Mesendoderm (in vitro differentiated cells): Measurements from ENCODE around the gene MSX2.

Source experiments
- DNase-seq: peaks from one replicate; pipeline ENCODE4 v3.0.0; 2013
- H2AK5ac ChIP-seq: 2 replicates; pipeline ENCODE4 v1.6.1; 2013; ENCODE audit warnings: low read length, inconsistent platforms
- H2BK120ac ChIP-seq: 2 replicates; pipeline ENCODE4 v1.6.1; 2013; ENCODE audit warnings: low read depth, mild to moderate bottlenecking, low read length, moderate library complexity, mixed read lengths
- H2BK15ac ChIP-seq: replicated peaks from 2 replicates; pipeline ENCODE4 v1.6.1; 2013; ENCODE audit warnings: low read depth, mild to moderate bottlenecking, moderate library complexity
- H2BK5ac ChIP-seq: 2 replicates; pipeline ENCODE4 v1.6.1; 2013; ENCODE audit warnings: low read length, inconsistent platforms
- H3K18ac ChIP-seq: 2 replicates; pipeline ENCODE4 v1.6.1; 2013; ENCODE audit warnings: mild to moderate bottlenecking, low read length, mixed read lengths
- H3K23ac ChIP-seq: one replicate; pipeline ENCODE4 v1.6.1; 2013; ENCODE audit warnings: low read length
- H3K27ac ChIP-seq: 2 replicates; pipeline ENCODE4 v1.5.1; 2013; ENCODE audit warnings: low read depth, mild to moderate bottlenecking, inconsistent platforms, low read length, moderate library complexity
- H3K27me3 ChIP-seq: 2 replicates; pipeline ENCODE4 v1.6.1; 2013; ENCODE audit warnings: low read length, control low read depth, mild to moderate bottlenecking, inconsistent platforms; ENCODE audit not compliant: insufficient read depth, poor library complexity
- H3K36me3 ChIP-seq: 2 replicates; pipeline ENCODE4 v1.6.1; 2013; ENCODE audit warnings: low read length, inconsistent platforms; ENCODE audit not compliant: control insufficient read depth, insufficient read depth
- H3K4ac ChIP-seq: one replicate; pipeline ENCODE4 v1.6.1; 2013; ENCODE audit warnings: low read depth, mild to moderate bottlenecking, low read length, moderate library complexity
- H3K4me1 ChIP-seq: 2 replicates; pipeline ENCODE4 v1.6.1; 2013; ENCODE audit warnings: low read depth, low read length, inconsistent platforms; ENCODE audit not compliant: control insufficient read depth
- H3K4me2 ChIP-seq: 2 replicates; pipeline ENCODE4 v1.6.1; 2013; ENCODE audit warnings: low read length
- H3K4me3 ChIP-seq: 2 replicates; pipeline ENCODE4 v1.5.1; 2013; ENCODE audit warnings: mild to moderate bottlenecking, low read length
- H3K56ac ChIP-seq: one replicate; pipeline ENCODE4 v1.6.1; 2013; ENCODE audit warnings: low read length
- H3K79me1 ChIP-seq: 2 replicates; pipeline ENCODE4 v1.6.1; 2013; ENCODE audit warnings: low read length, inconsistent platforms
- H3K79me2 ChIP-seq: 2 replicates; pipeline ENCODE4 v1.6.1; 2013; ENCODE audit warnings: mild to moderate bottlenecking, low read length; ENCODE audit not compliant: control insufficient read depth, insufficient read depth
- H3K9ac ChIP-seq: 2 replicates; pipeline ENCODE4 v1.6.1; 2013; ENCODE audit warnings: low read length, inconsistent platforms
- H4K5ac ChIP-seq: one replicate; pipeline ENCODE4 v1.6.1; 2013; ENCODE audit warnings: low read length
- H4K8ac ChIP-seq: one replicate; pipeline ENCODE4 v1.6.1; 2013; ENCODE audit warnings: low read depth, mild to moderate bottlenecking, control low read depth, low read length, moderate library complexity
- WGBS: extraction: QIAGEN DNeasy Blood & Tissue Kit; methylation state at CpG from one replicate; pipeline ENCODE4 v1.1.7; 2013; ENCODE audit warnings: low lambda C conversion rate, missing lambda C conversion rate; ENCODE audit not compliant: insufficient coverage; ENCODE audit errors: extremely low coverage; 5-methylcytosine and 5-hydroxymethylcytosine counted together

The MSX2 gene

DNA sequence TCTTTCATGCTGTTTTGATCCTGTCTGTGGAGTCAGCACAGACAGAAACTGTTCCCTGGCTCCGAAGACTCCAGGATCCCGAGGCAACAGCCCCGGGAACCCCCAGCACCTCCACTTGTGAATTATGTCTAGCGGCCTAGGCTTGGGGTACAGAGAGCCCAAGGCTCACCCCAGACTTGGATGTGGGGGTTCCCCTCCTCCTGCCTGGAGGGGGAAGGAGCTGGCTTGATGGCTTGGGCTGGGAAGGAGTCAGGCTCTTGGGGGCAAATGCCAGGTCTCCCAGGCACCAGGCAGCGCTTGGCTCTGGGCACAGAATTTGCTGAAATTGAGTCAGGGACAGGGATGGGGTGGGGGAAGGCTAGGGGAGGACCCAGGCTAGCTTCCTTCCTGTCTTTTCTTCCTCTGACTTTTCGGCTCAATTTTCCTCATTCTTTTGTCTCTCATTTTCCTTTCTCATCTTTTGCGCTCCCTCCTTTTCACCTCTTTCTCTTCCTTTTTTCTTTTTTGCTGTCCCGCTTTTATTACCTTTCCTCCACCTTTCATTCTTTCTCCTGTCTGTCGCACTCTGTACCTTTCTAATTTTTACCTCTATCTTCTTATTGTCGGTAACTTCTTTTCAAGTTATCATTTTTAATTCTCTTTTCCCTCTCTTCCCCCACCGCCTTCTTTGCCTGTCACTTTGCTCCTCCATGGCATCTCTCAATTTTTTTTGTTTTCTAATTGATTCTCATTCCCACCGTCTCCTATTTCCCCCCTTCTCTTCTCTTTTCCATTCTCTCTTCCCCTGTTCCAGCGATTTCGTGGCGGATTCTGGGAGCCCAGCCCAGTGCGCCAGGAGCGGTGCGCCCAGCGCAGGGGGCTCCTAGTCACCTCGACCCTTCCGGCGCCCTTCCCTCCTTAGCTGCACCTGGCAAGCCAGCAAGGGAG is 10.5 kb downstream of the MSX2 start:
- Histone ChIP-seq H3K27ac (peak overlapping the region; percentile 66), H3K4me1 (peaks cover 7% of the 10 kb centered on the region)
- 100% methylated on average over 2 of the region's 22 CpGs for WGBS

DNA sequence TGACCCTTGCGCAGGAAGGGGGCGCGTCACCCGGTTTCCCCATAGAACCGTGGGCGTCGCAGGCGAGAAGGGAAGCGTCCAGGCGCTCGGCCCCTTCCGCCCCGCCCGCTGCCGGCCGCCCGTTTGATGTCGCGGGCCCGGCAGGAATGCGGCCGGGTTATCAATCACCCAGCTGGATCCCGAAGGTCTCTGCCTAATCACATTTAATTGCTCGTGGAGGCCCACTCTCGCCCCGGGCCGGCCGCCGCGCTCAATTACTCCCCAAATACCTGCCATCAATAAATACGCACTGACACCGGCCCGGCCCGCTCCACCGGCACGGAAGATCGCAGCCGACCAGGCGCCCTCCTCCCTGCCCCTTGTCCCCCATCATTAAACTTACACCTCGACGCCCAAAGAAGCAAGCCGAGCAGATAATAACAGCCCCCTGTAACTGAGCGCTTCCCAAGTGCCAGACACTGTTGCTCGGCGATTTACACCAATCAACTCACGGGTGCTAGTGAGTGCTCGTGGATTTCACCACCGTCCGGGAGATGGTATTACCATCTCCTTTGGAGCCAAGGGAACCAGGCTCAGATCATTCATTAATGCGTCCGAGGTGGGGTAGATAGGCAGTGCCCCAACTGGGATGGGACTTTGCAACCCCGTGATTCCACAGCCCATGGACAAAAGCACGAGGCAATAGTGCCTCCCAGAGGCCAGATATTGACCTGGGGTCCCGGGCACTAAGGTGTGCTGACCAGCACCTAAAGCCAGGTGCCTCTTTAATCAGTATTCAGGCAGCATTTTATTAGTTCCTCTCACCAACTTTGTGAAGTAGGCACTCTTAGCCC is 11.3 kb downstream of the MSX2 start:
- Histone ChIP-seq H2AK5ac (no peak overlapping the region), H2BK120ac (peak overlapping the region; percentile 63), H3K4me1 (peaks cover 7% of the 10 kb centered on the region), H4K5ac (no peak overlapping the region), H2BK15ac (no peak overlapping the region), H3K27me3 (no peaks in the 10 kb centered on the region), H3K18ac (peak overlapping the region; percentile 54), H3K4me3 (peak overlapping the region; percentile 0), H3K23ac (no peak overlapping the region), H4K8ac (no peak overlapping the region), H3K79me1 (no peaks in the 10 kb centered on the region), H3K79me2 (no peaks in the 10 kb centered on the region), H3K4ac (peak overlapping the region; percentile 64), H3K9ac (peak overlapping the region; percentile 66), H3K27ac (peak overlapping the region; percentile 15), H3K36me3 (no peaks in the 10 kb centered on the region), H2BK5ac (peak overlapping the region; percentile 75), H3K56ac (peak overlapping the region; percentile 89), H3K4me2 (peak overlapping the region; percentile 86)
- no CpG with 5 or more reads among the region's 54 CpGs for WGBS
- peak; percentile 92 for DNase-seq

More for the DNA sequence above, 10.5 kb downstream of the MSX2 start:
- Histone ChIP-seq H3K56ac (peak overlapping the region; percentile 89), H3K79me2 (no peaks in the 10 kb centered on the region), H3K18ac (peak overlapping the region; percentile 54), H2BK5ac (peak overlapping the region; percentile 44), H3K4me3 (no peak overlapping the region), H2BK120ac (peak overlapping the region; percentile 61), H3K23ac (peak overlapping the region; percentile 48), H3K27me3 (no peaks in the 10 kb centered on the region), H3K79me1 (no peaks in the 10 kb centered on the region), H2BK15ac (no peak overlapping the region), H3K36me3 (no peaks in the 10 kb centered on the region), H3K4ac (peak overlapping the region; percentile 66), H3K9ac (peak overlapping the region; percentile 66), H4K5ac (no peak overlapping the region), H3K4me2 (peak overlapping the region; percentile 86), H4K8ac (no peak overlapping the region), H2AK5ac (peak overlapping the region; percentile 28)
- DNase-seq = peak; percentile 60

- no peak overlapping the region for H2BK15ac ChIP-seq
- H3K9ac ChIP-seq = no peak overlapping the region
- DNase-seq = peak; percentile 97
- H3K79me2 ChIP-seq = no peaks in the 10 kb centered on the region
- H3K36me3 ChIP-seq = no peaks in the 10 kb centered on the region
- H3K27ac ChIP-seq = peak overlapping the region; percentile 15
- H2AK5ac ChIP-seq = no peak overlapping the region
- H3K56ac ChIP-seq = no peak overlapping the region
- H2BK120ac ChIP-seq = peak overlapping the region; percentile 30
- no CpG with 5 or more reads among the region's 4 CpGs for WGBS
- no peaks in the 10 kb centered on the region for H3K27me3 ChIP-seq
- H4K5ac ChIP-seq = no peak overlapping the region
- no peak overlapping the region for H3K23ac ChIP-seq
- no peak overlapping the region for H3K4me3 ChIP-seq
- H3K4me2 ChIP-seq = no peak overlapping the region
- H3K4ac ChIP-seq = no peak overlapping the region
- no peak overlapping the region for H2BK5ac ChIP-seq
- peaks cover 7% of the 10 kb centered on the region for H3K4me1 ChIP-seq
- no peaks in the 10 kb centered on the region for H3K79me1 ChIP-seq
- H3K18ac ChIP-seq = no peak overlapping the region
- no peak overlapping the region for H4K8ac ChIP-seq
These were observed 11.9 kb downstream of the MSX2 start for GRCh38 chr5:174736331-174736721.

DNA sequence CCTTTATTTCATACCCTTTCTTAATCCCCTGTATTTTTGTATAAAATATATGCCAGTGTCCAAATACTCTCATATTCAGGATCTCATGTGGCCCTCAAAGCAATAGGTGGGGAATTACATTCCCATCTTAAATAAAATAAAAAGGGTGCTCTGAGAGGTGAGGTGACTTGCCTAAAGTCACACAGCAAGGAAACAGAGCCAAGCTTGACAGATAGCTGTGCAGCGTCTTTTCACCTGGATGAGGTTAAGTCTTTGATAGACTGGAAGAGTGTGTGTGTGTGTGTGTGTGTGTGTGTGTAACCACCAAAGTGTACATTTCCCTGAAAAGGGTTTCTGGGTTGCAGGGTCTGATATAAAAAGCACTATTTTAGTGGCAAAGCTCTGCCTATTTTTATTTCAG is 12.4 kb downstream of the MSX2 start:
- Histone ChIP-seq H3K4me1 (peaks cover 7% of the 10 kb centered on the region), H3K4me2 (no peak overlapping the region), H4K8ac (no peak overlapping the region), H3K79me1 (no peaks in the 10 kb centered on the region), H3K27me3 (no peaks in the 10 kb centered on the region), H3K9ac (no peak overlapping the region), H2BK5ac (no peak overlapping the region), H3K18ac (no peak overlapping the region), H3K4me3 (no peak overlapping the region), H2BK120ac (no peak overlapping the region), H3K4ac (no peak overlapping the region), H4K5ac (no peak overlapping the region), H3K27ac (no peak overlapping the region), H3K79me2 (no peaks in the 10 kb centered on the region), H2BK15ac (no peak overlapping the region), H3K36me3 (no peaks in the 10 kb centered on the region), H3K56ac (no peak overlapping the region), H3K23ac (no peak overlapping the region), H2AK5ac (no peak overlapping the region)
- no peak for DNase-seq
- no CpG with 5 or more reads among the region's 1 CpG for WGBS

DNA sequence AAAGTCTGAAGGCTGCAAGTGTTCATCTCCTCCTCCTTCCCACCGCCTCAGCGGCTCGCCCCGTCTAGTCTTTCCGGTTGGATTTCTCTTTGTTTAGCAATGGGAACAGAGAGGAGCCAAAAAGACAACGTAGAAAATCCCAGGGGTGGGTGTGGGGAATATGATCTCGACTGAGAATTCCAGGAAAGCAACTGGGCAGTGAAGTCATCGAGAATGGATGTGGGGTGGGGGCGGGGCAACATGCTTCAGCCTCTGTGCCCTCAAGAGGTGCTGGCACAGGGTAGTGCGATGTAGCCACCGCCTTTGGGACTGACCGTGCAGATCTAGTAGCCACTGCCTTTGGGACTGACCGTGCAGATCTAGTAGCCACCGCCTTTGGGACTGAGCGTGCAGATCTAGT is 12.9 kb downstream of the MSX2 start:
- H3K9ac ChIP-seq = no peak overlapping the region
- H3K36me3 ChIP-seq = no peaks in the 10 kb centered on the region
- no peak overlapping the region for H2BK5ac ChIP-seq
- H3K79me2 ChIP-seq = no peaks in the 10 kb centered on the region
- DNase-seq = peak; percentile 57
- H2AK5ac ChIP-seq = no peak overlapping the region
- no peak overlapping the region for H3K18ac ChIP-seq
- H3K4ac ChIP-seq = peak overlapping the region; percentile 62
- no peak overlapping the region for H2BK120ac ChIP-seq
- peaks cover 7% of the 10 kb centered on the region for H3K4me1 ChIP-seq
- WGBS = no CpG with 5 or more reads among the region's 15 CpGs
- H3K56ac ChIP-seq = peak overlapping the region; percentile 8
- H3K79me1 ChIP-seq = no peaks in the 10 kb centered on the region
- no peak overlapping the region for H3K4me3 ChIP-seq
- H4K5ac ChIP-seq = no peak overlapping the region
- H3K4me2 ChIP-seq = no peak overlapping the region
- no peak overlapping the region for H3K23ac ChIP-seq
- H3K27me3 ChIP-seq = no peaks in the 10 kb centered on the region
- H4K8ac ChIP-seq = no peak overlapping the region
- no peak overlapping the region for H2BK15ac ChIP-seq
- H3K27ac ChIP-seq = no peak overlapping the region
